GM19035 (cell line): ENCODE measurements around the gene NFATC4.
"Not testable (repeated sequence)": the region's sequence is repeated elsewhere in the genome, so short reads cannot be mapped to it uniquely, and the experiment has no call there.

Experiments used
- ATAC-seq: cut with Tn5 transposase; IDR thresholded peaks from one replicate; pipeline ENCODE4 v1.9.1; 2021; ENCODE audit not compliant: unreplicated experiment

Gene NFATC4

DNA sequence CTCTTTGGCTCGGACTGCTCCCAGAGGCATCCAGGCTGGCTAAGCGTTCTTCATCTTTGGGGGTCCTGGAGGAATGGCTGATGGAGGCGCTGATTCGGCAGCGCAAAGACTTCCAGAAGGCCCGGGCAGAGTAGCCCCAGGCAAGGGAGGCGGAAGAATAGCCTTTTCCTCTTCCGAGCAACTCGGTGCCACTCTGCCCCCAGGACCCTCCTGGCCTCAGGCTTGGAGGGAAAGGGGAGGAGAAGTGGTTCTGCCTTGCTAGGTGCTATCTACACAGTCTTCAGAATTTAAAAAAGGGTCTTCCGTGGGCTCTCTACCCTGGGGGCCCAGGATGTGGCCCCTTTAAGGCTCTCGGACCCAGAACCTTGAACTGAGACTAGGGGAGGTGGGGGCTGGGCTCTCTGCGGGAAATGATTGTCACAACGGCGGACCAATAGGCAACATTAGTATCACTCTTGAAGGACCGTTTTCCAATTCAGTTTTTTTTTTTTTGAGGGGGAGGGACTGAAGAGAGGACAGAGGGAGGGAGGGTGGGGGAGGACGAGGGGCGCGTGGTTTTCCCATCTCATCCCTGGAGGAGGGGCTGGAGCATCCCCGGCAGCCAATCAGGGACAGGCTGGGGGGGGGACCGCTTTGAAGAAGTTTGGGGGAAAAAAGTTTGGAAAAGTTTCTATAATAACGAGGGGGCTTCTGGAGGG lies at the start of gene NFATC4:
Gene NFATC4, plus strand, starts transcription at position 671 of the 698 bp plus-strand sequence. CDS start 157 bp downstream, outside the sequence.
- peak; percentile 4 for ATAC-seq

DNA sequence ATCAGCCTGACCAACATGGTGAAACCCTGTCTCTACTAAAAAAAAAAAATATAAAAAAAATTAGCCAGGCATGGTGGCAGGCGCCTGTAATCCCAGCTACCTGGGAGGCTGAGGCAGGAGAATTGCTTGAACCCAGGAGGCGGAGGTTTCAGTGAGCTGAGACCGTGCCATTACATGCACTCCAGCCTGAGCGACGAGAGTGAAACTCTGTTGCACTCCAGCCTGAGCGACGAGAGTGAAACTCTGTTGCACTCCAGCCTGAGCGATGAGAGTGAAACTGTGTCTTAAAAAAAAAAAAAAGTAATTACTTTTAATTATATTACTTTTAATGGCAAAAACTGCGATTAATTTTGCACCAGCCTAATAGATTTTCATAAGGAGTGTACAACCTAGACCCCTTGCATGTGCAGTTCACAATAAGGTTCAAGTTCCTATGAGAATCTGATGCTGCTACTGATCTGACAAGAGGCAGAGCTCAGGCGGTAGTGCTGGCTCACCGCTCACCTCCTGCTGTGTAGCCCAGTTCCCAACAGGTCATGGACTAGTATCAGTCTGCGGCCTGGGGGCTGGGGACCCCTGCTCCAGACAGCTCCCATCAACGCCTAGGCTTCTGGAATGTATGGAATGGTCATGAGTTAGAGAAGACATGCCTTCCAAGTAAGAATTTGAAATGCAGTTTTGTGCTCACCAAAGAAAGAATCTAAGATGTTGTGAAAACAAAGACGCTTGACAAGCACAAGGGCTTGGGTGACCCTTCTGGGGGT lies 46.6 kb upstream of the NFATC4 start:
- no peak for ATAC-seq

DNA sequence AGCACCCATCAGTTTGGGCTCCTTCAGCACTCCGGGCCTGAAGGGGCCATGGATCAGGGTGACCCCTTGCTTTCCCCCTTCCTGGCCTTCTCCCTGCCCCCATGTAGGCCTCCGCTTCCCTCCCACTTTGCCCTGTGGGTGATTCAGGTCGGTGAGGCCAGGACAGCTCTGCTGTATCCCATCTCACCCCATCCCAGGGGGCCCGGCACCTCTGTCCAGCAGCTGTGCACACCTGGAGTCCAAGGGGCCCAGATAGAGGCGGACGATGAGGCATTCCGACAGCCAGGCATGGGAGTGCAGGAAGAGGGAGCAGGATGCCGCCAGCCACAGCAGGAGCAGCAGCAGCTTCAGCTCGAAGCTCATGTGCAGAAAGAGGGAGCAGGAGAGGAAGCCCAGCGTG lies 45.3 kb upstream of the NFATC4 start:
- ATAC-seq: no peak

DNA sequence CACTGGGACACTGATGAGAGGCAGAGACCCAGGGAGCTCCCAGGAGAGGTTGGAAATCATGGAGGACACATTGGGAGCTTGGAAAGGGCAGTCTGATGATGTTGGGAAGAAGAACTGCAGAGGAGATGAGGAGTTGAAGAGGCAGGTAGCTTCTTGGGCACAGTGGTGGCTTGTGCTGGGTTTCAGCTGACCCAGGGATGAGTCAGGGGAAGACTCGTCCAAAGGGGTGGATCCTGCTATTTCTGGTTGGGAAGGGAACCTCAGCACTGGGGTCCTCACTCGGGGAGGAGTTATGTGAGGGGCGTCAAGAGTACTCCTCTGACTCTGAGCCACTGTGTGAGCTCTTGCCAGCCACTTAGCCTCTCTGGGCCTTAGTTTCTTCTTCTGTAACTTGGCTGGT lies 44.6 kb upstream of the NFATC4 start:
- no peak for ATAC-seq

DNA sequence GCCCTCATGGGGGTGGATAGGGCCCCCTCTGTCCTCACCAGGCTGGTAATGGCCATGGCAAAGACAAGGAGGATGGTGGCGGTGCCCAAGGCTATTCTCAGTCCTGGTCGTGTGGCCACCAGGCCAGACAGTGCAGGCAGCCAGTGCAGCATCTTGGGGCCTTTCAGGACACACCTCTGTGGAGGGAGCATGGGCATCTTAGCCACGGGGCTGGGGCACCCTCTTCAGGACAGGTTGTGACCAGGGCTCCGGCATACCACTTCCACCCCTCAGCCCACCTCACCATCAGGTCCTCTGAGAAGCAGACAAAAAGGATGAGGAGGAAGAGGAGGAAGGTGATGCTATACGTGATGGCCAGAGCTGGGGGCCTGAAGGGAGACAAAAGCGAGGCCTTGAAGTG lies 44.0 kb upstream of the NFATC4 start:
- ATAC-seq: no peak

DNA sequence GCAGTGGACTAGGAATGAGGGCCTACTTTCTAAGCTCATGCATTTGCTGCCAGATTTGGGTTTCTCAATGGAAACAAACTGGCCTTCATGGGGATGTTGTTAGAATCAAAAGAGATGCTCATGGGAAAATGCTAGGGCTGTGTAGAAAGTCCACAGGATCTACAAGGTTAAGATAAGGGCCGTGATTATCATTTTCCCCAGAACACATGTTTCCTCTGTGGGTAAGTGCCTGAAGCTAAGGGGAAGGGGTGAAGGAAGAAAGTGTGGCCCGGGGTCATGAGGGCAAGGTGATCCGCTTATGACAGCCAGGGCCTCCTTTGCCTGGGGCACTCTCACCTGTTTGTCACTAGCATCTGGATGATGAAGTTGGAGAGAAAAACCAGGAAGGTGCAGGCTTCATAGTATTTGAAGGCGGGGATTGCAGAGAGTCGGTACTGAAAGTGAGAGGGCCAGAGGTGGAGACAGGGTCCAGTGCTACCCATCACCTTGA lies 42.9 kb upstream of the NFATC4 start:
- ATAC-seq: no peak

DNA sequence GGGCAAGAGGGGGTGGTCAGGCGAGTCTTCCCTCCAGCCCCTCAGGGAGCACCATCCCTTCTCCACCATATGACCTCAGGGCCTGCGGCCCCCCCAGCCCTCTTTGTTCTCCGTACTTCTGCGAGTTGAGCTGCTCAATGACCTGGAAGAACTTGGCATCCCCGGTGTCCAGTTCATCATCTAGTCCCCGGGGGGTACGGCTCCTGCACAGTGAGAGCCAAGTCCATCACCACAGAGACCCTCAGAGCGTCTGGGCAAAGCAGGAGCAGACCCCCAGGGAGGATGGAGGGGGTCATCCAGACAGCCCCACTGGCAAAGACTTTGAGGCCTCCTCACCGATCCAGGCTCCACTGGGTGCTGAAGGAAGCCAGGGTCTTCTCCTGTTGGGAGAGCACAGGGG lies 42.0 kb upstream of the NFATC4 start:
- no peak for ATAC-seq

DNA sequence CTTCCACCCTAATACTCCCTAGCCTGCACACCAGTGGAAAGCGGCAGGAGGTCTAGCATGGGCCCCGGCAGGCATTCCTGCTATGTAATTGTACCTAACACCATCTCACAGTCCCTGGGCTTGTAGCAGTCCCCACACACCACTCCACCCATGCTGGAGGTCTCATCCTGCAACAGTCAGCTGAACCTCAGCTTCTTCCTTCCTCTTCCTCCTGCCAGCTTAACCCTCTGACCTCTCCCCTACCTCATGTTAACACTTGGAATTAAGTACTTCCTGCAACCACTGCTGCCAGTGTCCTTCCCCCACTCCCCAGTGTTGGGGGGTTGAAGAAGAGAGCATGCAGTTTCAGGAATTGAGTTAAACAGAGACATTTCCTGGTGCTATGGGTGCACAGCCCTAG lies 40.7 kb upstream of the NFATC4 start:
- no peak for ATAC-seq

DNA sequence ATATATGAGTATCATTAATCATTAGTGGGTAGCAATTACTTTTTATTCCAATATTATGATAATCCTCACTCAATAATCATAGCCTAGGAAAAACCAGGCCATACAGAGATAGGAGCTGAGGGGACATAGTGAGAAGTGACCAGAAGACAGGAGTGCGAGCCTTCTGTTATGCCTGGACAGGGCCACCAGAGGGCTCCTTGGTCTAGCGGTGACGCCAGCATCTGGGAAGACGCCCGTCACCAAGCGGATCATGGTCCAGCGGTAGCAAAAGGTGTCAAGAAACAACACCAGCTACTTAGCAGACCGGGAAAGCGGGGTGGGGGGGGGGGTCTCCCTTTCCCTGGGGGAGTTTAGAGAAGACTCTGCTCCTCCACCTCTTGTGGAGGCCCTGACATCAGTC lies 40.1 kb upstream of the NFATC4 start:
- not testable (repeated sequence) for ATAC-seq

DNA sequence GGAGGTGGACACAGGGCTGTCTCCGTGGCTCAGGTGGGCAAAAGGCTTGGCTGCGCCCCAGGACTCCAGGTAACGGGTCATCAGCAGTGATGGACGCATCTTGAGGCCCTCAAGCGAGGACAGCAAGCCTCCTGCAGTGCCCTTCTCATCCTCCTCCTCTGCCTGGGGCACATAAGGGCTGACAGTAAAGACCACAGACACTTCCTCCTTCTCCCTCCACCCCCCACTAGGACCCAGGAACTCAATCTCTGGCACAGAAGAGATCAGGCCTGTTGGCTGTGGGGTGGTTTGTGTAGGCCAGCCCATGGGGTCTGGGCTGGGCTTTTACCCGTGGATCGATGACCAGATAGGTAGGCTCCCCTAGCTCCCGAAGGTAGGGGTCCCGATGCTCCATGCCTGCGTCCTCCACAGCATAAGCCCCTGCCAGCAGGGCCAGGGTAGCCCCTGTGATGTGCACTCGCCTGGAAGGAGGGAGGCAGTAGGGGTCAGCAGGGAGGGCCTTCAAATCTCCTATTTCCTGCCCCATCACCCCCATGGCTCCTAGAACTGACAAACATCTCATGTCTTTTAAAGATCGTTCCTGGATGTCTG lies 38.8 kb upstream of the NFATC4 start:
- ATAC-seq: no peak

DNA sequence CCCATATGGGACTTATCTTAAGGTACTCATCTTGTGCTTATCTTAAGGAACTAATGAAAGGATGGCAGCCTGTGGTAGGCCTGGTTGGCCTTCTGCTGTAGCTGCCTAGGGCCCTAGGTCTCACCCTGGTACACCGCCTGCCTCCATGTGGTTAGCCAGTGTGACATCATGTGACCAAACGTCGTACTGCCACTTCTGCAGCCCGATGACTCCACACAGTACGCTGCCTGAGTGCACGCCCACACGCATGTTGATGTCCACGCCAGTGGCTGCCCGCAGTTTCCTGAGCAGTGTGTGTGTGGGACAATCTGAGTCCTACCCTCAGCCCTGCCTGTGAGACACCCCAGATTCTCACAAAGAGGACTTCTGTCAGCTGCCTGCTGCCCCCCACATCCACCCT lies 38.2 kb upstream of the NFATC4 start:
- no peak for ATAC-seq

DNA sequence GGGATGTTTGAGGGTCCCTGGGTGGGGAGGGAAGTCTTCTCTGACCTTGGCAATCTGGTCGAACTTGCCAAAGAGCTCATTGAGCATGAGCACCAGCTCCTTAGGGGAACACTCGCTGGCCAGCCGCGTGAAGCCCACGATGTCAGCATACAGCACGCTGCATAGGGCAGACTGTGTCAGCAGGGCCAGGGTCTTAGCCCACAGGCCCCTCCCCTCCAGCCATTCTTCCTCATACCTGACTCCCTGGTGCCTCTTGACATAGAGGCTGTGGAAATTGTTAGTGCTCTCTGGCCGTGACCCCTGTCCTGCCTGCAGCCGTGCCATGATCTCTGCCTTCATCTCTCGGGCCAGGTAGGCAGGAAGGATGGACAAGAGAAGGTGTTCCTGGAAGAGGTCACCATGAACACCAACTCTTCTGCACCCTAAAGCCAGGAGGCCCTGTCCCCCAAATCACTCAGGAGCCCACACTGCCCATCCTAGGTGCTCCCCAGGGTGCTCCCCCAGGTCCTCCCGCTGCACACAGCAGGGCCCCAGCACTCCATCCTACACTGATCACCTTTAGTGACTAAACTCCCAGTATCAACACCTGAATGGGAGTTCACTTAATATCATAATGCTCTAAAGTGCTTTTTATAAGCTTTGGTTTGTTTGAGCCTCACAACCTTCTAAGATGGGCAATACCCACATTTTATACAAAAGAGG lies 36.9 kb upstream of the NFATC4 start:
- no peak for ATAC-seq

DNA sequence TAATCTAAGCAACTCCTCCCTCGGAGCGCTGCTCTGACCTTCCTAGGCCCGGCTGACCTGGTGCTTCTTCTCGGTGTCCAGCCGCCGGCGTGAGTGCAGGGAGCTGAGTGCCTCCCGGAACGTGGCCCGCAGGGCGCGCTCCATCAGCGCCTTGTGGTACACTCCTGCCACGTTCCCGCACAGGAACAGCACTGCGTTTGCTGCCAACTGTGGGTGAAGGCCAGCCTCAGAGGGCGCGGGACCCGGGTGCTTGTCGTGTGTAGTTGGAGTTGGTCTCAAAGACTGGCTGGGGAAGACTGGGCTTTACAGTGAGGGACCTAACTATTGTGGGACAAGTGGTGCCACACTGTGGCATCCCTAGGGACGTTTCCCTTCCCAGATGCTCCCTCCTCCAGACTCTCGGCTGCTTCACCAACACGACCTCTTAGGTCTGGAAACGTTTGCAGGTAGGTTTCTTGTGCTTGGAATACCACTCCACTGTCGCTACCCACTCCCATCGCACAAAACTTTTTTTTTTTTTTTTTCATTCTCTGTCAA lies 36.2 kb upstream of the NFATC4 start:
- no peak for ATAC-seq

DNA sequence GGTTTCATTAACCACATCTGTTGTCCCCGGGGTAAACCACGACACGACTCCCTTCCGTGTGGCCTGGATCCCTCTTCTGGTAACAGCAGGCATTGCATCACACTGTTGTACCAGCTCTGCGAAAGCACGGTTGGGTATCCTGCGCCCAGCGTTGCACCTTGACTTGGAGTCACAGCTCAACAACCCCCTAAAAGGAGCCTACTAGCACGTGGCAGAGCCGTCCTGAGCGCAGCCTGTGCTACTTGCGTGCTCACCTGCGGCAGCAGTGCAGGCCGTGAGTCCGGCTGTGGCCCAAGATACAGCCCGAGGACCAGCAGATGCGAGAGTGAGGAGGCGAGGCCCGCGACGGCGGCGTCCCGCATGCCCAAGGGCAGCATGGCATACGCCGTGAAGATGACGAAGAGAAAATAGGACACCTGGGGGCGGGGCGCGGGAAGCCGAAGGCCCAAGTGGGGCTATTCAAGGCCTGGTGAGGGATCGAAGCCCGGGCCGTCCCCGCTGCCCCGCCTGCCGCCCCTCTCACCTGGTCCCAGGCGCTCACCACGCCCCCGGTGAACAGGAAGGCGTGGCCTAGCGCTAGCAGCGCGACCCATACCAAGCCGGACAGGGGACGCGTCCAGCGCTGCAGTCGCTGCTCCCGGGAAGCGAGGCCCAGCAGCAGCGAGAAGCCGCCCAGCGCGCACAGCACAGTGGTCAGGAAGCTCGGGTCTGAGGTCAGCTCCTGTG lies 35.6 kb upstream of the NFATC4 start:
- peak; percentile 78 for ATAC-seq

DNA sequence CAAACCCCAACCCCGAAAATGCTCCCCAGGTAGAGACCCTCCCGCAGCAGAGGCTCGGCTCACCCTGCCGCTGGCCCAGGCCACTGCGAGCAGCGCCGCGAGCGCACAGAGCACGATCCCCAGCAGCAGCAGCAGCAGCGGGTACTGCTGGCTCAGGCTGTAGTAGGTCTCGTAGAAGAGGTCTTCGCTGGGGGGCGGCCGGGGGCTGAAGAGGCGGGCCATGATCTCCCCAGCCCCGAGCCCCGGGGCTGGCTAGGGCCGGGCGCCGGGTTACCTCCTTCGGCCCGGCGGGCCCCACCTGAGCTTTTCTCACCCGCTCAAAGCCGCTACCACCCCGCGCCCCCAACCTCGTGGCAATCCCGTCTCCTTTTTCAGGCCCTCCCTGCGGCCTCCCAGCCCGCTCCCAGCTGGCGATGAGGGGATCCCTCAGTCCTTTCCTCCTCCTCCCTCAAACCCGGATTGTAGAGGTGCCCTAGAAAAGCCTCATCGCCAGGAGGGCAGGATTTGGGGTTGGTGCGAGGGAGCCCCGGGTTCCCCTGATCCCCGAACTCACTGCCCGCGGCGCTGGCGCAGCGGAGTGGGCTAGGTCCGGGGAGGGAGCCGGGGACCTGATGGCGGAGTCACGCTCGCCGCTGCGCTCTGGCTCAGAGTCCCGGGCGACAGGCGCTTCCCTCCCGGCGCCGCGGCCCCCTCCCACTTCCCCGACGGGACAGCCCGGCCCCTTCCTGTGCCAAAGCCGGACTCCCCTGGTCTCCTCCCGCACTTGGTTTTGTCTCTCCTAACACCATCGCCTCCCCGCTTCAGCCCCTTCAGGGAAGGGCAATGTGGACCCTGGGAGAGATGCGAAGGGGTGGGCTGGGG lies 33.3 kb upstream of the NFATC4 start, which contains the start of gene ADCY4:
Gene ADCY4, minus strand, starts transcription at position 641 of the 861 bp plus-strand sequence. Its CDS starts 419 bp downstream, at position 222.
- no peak for ATAC-seq

DNA sequence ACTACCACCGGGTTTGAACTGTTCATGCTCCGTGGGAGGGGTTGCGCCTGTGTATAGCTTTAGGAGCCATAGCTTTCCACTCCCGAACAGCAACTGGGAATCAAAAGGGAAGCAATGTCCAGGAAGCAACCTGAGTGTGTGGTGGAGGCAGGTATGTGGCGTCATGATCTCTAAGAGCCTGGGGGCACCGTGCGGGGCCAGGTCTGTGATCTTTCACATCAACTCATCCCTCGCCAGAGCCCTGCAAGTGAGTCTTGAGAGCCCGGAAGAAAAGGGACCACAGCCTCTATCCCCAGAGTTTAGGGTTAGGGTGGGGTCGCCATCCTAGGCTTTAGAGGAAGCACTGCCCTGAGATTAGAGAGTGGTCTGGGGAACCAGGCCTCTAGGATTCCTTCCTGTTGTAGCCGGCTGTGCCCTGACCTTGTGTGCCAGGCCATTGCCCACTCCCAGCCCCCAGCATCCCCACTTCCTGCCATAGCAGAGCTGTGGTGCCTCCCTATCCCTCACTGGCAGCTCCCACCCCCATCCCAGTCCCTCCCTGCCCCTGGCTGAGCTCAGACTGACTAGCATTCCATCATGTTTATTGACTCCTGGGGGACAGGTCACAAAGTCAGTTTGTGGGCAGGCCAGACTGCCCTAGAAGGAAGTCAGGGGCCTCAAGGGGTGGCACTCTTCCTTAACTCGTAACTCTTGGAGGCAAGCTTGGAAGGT lies 32.4 kb upstream of the NFATC4 start:
- ATAC-seq: no peak

DNA sequence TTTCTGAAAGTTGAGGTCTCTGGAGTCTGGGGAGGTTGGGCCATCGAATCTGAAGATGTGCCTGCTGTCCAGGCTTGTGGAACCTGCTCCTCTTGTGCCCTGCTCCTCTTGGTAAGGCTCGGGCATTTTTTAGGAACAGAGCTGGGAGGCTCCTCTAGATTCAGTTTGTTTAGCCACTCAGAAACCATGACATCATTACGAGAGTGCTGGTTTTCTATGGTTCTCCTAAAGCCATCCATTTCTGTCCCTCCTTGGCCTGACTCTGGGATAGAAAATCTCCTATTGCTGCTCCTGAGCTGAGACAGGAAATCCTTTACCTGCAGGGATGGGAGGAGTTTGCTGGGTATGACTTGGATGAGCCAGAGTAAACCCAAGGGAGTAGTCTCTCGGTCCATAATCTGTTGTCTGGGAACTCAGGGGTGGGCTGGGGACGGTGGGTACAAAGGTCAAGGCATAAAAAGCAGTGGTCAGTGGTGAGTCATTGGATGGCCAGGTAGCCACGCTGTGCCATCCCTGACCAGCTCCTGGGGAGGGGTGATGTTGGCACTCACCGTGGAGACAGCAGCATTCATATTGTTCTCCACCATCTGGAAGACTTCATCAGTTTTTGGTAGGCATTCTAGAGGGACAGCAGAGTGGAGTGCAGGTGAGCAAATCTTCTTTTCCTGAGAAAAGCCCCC lies 30.7 kb upstream of the NFATC4 start:
- no peak for ATAC-seq

DNA sequence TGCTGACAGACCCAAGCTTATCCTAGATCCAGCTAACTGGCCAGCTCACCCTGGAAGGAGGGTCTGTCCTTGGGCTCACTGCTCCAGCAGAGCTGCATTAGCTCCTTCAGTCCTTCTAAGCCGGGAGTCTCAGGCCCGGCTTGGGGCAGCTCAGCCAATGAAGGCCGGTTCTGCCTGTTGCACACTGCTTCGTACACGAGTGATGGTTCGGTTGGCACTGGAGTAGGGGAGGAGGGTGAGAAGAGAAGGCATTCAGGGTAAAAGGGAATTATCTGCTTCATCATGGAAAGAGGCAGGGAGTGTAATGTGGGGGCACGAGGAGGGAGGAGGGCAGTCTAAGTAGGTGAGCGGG lies 30.2 kb upstream of the NFATC4 start:
- no peak for ATAC-seq
